Naive B cell (primary cell): Measurements from ENCODE around the gene APP. TPM values are rescaled to one million over a fixed set of nuclear protein-coding genes. Genes with fewer than 3 reads are reported as not detected.

ENCODE experiments used
- ATAC-seq, 2 donors: fragments of 150-1000 bp; cut with Tn5 transposase; 2 replicates each; pipeline ENCODE4 v1.10.0; 2021; ENCODE audit warnings: low read depth in 2 of 2, mild to moderate bottlenecking in 2 of 2, moderate library complexity in 2 of 2
- DNase-seq: peaks from one replicate; pipeline ENCODE4 v3.0.0; 2022
- H3K27ac Mint-ChIP-seq, 6 donors: one replicate each; pipeline ENCODE4 v1.8.0; 2020 to 2022; ENCODE audit warnings: mild to moderate bottlenecking in 6 of 6, mixed read lengths in 6 of 6, moderate library complexity in 5 of 6, inconsistent platforms in 2 of 6
- H3K27me3 Mint-ChIP-seq, 3 donors: one replicate each; pipeline ENCODE4 v1.8.0; 2021 to 2022; ENCODE audit warnings: mixed read lengths in 3 of 3, mild to moderate bottlenecking in 1 of 3
- H3K36me3 Mint-ChIP-seq, 2 donors: one replicate each; pipeline ENCODE4 v1.8.0; 2020 to 2022; ENCODE audit warnings: mixed read lengths in 2 of 2, inconsistent platforms in 1 of 2, mild to moderate bottlenecking in 1 of 2
- H3K4me1 Mint-ChIP-seq, 3 donors: one replicate each; pipeline ENCODE4 v1.8.0; 2020 to 2022; ENCODE audit warnings: mixed read lengths in 3 of 3, inconsistent platforms in 1 of 3, mild to moderate bottlenecking in 1 of 3, moderate library complexity in 1 of 3
- H3K4me3 Mint-ChIP-seq, 8 donors: one replicate each; pipeline ENCODE4 v1.8.0; 2020 to 2022; ENCODE audit warnings: mild to moderate bottlenecking in 8 of 8, mixed read lengths in 8 of 8, moderate library complexity in 8 of 8, inconsistent platforms in 2 of 8
- H3K9me3 Mint-ChIP-seq, 7 donors: one replicate each; pipeline ENCODE4 v1.8.0; 2020 to 2022; ENCODE audit warnings: mixed read lengths in 7 of 7, mild to moderate bottlenecking in 5 of 7, inconsistent platforms in 2 of 7, moderate library complexity in 1 of 7
- polyA plus RNA-seq, 6 donors: library from polyadenylated mRNA; unstranded; fragments of 300-500 nt; fragmentation: Illumina TruSeq; gene quantifications; one replicate each; pipeline ENCODE4 v1.2.3, GENCODE V29; 2021; ENCODE audit warnings: low read depth in 6 of 6

Gene APP
- polyA plus RNA-seq, 6 donors from 2014 or later, result 20.0 to 40.2 (median 30.7) TPM

DNA sequence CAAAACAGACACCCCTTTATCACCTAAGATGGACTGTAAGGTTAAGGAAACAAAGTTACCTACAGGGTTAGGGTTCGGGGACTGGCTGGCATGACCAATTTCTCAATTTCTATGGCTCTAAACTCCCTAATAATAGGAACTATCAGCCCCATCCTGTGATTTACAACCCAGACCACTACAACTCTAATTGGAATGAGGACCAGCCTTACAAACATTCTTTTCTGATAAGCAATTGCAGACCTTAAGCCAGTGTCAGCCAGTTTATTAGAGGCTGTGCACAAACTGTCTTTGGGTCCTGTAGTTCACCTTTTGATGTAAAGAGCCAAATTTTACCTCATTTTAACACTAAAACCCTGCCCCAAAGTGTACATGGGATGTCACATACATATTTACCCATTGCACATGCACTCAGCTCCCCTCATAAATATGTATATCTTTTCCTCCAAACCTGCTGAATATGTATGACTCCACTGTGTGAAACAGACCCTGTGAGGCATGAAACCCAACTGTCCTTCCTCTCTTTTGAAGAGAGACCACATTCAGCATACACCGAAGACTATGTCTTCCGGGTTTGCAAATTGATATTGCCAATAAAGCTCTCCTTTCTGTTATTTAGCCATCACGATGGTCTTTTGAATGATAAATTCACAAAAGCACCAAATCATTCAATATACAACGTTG lies 7.3 kb upstream of the APP start:
- Mint-ChIP-seq H3K27ac (no peak overlapping the region), H3K9me3 (peaks cover 0 to 2% (median 0%) of the 10 kb centered on the region in 7 donors), H3K27me3 (peaks cover 16 to 27% (median 18%) of the 10 kb centered on the region in 3 donors), H3K4me1 (peaks cover 5 to 7% (median 6%) of the 10 kb centered on the region in 3 donors), H3K36me3 (no peaks in the 10 kb centered on the region), H3K4me3 (peak overlapping the region in 1 of 8 donors; percentile 25)
- no peak for DNase-seq
- peak; percentile 55 to 67 for ATAC-seq

DNA sequence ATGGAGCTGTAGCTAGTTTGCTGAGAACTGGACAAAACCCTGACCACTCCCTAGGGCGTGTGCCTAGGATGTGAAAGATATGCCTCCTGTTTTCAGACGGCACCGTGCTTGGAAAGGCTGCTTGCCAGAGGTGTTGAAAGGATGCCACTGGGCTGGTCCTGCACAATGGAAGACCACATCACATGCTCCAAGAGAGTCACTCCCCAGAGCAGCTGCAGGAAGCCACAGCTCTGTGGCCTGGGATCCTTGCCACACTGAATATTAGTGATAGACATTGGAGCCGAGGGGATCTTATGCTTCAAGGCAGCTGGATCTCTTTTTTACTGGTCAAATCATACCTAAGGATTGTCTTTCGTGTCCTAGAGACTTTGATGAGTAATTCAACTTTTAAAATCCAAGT lies 6.6 kb upstream of the APP start:
- no peak for ATAC-seq
- Mint-ChIP-seq H3K4me3 (no peak overlapping the region), H3K36me3 (no peaks in the 10 kb centered on the region), H3K27me3 (peaks cover 16 to 27% (median 18%) of the 10 kb centered on the region in 3 donors), H3K4me1 (peaks cover 5 to 7% (median 6%) of the 10 kb centered on the region in 3 donors), H3K9me3 (peaks cover 0 to 2% (median 0%) of the 10 kb centered on the region in 7 donors), H3K27ac (no peak overlapping the region)
- DNase-seq, result no peak

DNA sequence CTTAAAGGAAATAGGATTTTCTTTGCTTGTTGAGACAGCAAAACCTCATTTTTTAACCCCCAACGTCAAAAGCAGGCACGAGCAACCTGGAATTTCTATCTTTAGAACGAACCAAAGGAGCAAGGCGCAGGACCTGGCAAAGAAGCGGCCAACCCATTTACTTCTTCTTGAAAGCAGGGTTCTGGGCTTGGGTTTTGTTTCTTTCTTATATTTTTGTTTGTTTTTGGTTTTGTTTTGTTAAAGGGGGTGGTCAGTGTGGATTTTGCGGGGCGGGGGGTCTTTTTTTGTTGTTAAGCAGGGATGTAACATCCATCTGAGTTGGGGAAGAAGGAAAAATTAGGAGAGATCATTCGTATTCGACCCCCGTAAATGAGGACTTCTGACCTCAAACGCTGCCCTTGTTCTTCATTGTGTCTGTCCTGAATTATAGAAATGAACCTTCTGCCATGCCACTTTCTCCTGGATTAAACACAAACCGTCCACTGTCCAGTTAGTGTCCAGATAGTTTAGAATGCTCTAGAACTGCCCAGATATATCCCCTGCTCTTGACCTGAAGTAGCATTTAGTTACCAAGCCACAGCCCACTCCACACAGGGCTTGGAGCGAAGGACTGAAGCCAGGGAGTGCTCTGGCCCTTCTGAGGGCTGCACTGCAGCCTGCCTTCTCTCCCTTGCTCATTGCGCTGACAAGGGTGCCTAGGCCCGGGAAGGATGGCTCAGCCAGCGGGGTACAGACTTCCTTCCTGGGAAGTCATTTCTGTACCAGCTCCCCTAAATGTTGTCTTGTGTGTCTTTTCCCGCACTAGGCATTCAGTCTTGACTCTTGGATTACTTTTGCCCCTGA lies 909 bp upstream of the APP start:
- Mint-ChIP-seq H3K27me3 (peaks cover 6 to 26% (median 8%) of the 10 kb centered on the region in 3 donors), H3K27ac (peak overlapping the region in 5 of 6 donors; percentile 31 to 62 (median 47)), H3K4me3 (peak overlapping the region; percentile 90 to 99 (median 94)), H3K36me3 (no peaks in the 10 kb centered on the region), H3K4me1 (peaks cover 4 to 33% (median 17%) of the 10 kb centered on the region in 3 donors), H3K9me3 (no peaks in the 10 kb centered on the region)
- no peak for ATAC-seq
- no peak for DNase-seq

DNA sequence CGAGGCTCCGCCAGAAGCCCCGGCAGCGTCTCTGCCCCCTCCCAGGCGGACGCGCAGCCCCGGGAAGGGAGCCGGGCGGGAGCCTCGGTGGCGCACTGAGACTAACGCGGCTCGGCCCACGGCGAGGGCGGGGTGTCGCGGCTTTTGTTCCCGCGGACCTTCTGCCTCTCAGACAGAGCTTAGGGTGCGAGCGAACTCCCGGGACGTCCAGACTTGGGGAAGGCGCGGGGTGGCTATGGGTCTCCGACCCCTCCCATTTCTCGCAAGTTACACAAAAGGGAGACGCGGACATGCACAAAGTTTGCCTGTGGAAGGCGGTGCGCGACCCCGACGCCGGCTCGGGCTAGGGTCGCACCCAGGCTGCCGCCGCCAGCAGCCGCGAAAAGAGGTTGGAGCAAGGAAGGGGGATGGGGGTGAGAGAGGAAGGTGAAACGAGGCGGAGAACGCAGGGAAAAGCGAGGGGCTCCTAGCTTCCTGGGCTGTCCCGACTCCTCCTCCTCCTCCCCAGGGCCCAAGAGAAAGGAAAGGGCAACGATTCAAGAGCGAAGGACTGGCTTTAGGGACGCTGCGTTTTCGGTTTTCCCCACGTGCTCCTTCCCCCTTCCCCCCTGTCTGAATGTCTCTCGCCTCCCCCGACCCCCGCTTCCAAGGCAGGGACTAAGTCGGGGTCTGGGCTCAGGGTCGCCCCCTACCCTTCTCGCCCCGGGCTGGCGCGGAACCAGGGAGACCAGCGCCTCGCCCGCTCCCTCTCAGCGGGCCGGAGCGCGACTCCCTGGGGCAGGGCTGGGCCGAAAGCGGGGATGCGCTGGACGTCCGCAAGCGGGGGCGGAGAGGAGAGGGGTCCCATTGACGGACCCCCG lies 729 bp downstream of the APP start:
- H3K4me1 Mint-ChIP-seq, result peaks cover 4 to 34% (median 17%) of the 10 kb centered on the region in 3 donors
- DNase-seq, result peak; percentile 29
- no peaks in the 10 kb centered on the region for H3K9me3 Mint-ChIP-seq
- peaks cover 4 to 16% (median 6%) of the 10 kb centered on the region in 3 donors for H3K27me3 Mint-ChIP-seq
- ATAC-seq, result peak; percentile 30 to 34
- peak overlapping the region; percentile 91 to 99 (median 96) for H3K4me3 Mint-ChIP-seq
- H3K36me3 Mint-ChIP-seq, result no peaks in the 10 kb centered on the region
- peak overlapping the region in 4 of 6 donors; percentile 47 to 92 (median 84) for H3K27ac Mint-ChIP-seq

DNA sequence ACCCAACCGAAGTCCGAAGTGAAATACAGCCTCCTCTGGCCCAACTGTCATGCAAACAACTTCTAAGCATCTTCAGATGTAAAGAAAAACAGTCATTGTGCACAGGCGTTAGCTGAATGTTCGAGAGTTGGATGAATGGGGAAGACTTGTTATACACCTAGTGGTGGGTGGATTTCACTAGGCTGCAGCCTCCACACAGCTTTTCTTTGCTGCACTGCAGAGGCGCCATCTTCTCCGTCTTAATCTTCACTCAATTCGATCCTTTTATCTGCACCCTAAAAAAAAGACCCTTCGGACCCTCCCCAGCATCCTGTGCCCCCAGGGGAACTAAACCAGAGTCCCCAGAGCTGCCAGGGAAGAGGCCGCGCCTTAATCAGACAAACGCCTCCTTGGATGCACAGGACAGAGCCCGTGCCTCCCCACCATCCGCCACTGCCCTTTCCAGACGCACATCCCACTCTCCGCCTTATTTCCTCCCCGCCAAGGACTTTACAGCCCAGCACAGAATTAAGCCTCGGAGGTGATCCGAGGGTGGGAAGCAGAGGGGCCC lies 1.4 kb downstream of the APP start:
- Mint-ChIP-seq H3K36me3 (no peaks in the 10 kb centered on the region), H3K27me3 (peaks cover 4 to 15% (median 6%) of the 10 kb centered on the region in 3 donors), H3K27ac (peak overlapping the region in 5 of 6 donors; percentile 61 to 96 (median 86)), H3K9me3 (no peaks in the 10 kb centered on the region), H3K4me3 (peak overlapping the region; percentile 91 to 99 (median 96)), H3K4me1 (peaks cover 4 to 34% (median 17%) of the 10 kb centered on the region in 3 donors)
- DNase-seq (peak; percentile 53), ATAC-seq (peak; percentile 48 to 59)

DNA sequence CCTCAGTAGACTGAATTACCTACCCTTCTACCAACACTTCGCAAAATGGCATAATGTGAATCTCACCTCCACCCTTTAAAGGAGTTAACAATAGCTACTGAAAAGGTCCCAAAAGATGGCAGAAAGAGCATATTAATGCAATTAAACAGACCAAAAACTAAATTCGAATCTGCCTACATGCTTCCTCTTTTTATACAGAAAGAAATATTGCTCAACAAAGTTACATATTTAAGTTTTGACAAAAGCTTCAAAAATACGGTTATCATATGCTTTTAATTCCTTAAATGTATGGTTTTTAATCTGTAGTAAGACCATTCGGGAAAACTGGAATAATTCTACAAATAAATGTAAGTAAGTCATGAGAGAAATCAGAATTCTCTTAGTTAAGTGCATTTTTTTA lies 2.2 kb downstream of the APP start:
- no peaks in the 10 kb centered on the region for H3K9me3 Mint-ChIP-seq
- peaks cover 4 to 34% (median 17%) of the 10 kb centered on the region in 3 donors for H3K4me1 Mint-ChIP-seq
- peaks cover 4 to 9% (median 6%) of the 10 kb centered on the region in 3 donors for H3K27me3 Mint-ChIP-seq
- peak overlapping the region in 1 of 6 donors; percentile 11 for H3K27ac Mint-ChIP-seq
- H3K4me3 Mint-ChIP-seq, result peak overlapping the region in 7 of 8 donors; percentile 91 to 99 (median 96)
- ATAC-seq (no peak), DNase-seq (no peak)
- H3K36me3 Mint-ChIP-seq, result no peaks in the 10 kb centered on the region

DNA sequence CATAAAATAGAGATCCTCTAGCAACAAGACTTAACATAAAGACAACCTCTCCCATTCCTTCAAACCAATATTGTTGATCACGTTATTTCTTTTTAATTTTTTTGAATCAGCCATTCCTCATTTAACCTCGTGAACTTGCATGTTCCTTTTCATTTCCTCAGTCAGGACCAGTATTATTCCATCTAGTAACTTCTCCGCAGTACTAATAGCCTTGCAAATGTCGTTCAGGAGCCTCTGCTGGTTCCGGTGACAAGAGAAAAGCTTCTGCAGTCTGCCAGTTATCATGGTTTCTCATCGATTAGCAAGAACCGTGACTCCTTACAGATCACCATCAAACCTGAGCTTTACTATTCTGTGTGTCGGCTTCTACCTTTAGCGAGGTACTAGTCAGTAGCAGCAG lies 3.0 kb downstream of the APP start:
- H3K9me3 Mint-ChIP-seq, result no peaks in the 10 kb centered on the region
- no peak for DNase-seq
- H3K4me3 Mint-ChIP-seq, result peak overlapping the region in 1 of 8 donors; percentile 99
- ATAC-seq, result no peak
- no peaks in the 10 kb centered on the region for H3K36me3 Mint-ChIP-seq
- peaks cover 4 to 34% (median 17%) of the 10 kb centered on the region in 3 donors for H3K4me1 Mint-ChIP-seq
- H3K27me3 Mint-ChIP-seq, result peaks cover 4 to 8% (median 6%) of the 10 kb centered on the region in 3 donors
- H3K27ac Mint-ChIP-seq, result no peak overlapping the region

DNA sequence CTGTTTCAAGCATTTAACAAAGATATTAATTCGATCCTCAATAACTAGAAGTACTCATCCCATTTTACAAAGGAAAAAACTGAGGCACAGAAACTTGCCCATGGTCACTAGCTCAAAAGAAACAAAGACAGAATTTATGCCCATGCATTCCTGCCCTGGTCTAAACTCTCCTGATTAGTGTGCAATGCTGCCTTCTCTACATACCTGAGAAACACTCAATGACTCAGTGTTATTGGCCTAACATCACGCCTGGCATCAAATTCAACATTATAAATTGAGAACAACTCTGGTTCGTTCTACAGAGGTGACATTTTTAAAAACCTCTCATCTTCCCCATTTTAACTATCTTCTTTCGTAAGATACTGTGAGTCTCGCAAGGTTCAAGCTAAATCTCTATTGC lies 5.2 kb downstream of the APP start:
- Mint-ChIP-seq H3K4me1 (peaks cover 8 to 30% (median 13%) of the 10 kb centered on the region in 3 donors), H3K36me3 (no peaks in the 10 kb centered on the region), H3K9me3 (no peaks in the 10 kb centered on the region), H3K27ac (no peak overlapping the region), H3K4me3 (no peak overlapping the region), H3K27me3 (no peaks in the 10 kb centered on the region)
- DNase-seq (no peak), ATAC-seq (no peak)

DNA sequence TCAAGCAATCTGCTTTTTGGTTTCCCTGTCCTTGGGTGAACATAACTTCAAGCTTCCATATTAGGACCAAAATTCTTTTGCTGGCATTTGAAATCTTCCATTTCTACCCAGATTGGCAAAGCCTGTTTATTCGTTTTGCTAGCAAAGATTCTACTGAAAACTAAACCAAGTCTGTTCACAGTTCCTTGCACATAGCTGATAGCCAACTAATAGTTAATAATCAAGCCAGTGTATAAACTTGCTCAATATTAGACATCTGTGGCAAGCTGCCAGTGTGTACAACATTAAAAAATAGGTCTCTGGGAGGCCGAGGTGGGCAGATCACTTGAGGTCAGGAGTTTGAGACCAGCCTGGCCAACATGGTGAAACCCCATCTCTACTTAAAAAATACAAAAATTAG lies 6.3 kb downstream of the APP start:
- H3K4me3 Mint-ChIP-seq, result no peak overlapping the region
- H3K27ac Mint-ChIP-seq, result no peak overlapping the region
- ATAC-seq (no peak), DNase-seq (no peak)
- no peaks in the 10 kb centered on the region for H3K36me3 Mint-ChIP-seq
- no peaks in the 10 kb centered on the region for H3K9me3 Mint-ChIP-seq
- H3K27me3 Mint-ChIP-seq, result no peaks in the 10 kb centered on the region
- peaks cover 8 to 30% (median 20%) of the 10 kb centered on the region in 3 donors for H3K4me1 Mint-ChIP-seq

DNA sequence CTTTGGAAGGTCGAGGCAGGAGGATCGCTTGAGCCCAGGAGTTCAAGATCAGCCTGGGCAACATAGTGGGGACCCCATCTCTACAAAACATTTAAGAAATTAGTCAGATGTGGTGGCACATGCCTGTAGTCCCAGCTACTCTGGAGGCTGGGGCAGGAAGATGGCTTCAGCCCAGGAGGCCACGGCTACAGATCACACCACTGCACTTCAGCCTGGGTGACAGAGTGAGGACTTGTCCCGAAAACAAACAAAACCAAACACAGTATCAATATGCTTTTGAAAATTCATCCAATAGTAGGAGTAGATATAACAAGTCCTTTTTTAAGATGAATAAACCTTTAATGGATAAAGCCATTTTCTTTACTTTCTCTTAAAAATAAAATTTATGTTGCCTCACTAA lies 8.5 kb downstream of the APP start:
- Mint-ChIP-seq H3K9me3 (no peaks in the 10 kb centered on the region), H3K4me3 (no peak overlapping the region), H3K27ac (no peak overlapping the region), H3K27me3 (no peaks in the 10 kb centered on the region), H3K36me3 (no peaks in the 10 kb centered on the region), H3K4me1 (peaks cover 17 to 30% (median 26%) of the 10 kb centered on the region in 3 donors)
- ATAC-seq (no peak), DNase-seq (no peak)

DNA sequence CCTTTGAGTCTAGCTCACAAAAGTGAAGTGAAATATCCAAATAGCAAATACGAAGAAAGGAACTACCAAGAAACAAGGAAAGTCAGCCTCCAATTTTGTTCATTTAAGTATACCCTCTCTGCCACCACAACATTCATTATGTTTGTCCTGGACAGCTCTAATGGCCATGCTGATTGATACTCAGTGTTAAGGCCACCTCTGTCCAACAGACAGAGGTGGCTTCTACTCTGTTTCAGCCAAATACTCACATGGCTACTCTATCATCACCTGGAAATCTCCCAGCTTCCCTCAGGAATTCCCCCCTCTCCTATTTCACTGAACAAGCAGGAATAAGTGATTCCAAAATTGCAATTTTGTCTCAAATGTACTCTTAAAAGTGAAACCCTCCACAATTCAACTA lies 10.7 kb downstream of the APP start:
- no peak for DNase-seq
- peaks cover 17 to 33% (median 24%) of the 10 kb centered on the region in 3 donors for H3K4me1 Mint-ChIP-seq
- no peak overlapping the region for H3K4me3 Mint-ChIP-seq
- no peaks in the 10 kb centered on the region for H3K36me3 Mint-ChIP-seq
- peak overlapping the region in 1 of 6 donors; percentile 59 for H3K27ac Mint-ChIP-seq
- no peaks in the 10 kb centered on the region for H3K27me3 Mint-ChIP-seq
- no peaks in the 10 kb centered on the region for H3K9me3 Mint-ChIP-seq
- no peak for ATAC-seq

DNA sequence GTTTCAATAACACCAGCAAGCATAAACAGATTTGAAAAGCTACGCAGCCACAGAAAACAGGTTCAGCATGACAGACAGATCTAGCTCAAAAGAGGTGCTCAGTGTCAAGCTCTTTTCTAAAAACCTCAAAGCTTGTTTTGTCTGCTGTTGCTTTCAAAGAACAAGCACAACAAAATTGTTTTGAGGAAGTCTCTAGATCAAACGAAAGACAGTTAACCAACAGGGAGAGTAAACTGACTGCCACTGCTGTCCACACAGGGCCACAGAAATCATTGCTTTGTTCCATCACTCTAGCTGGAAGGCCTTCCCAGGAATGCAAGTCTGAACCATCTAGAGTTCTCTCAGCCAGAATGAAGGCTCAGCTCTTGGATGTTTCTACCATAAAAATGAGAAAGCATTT lies 12.8 kb downstream of the APP start:
- H3K27ac Mint-ChIP-seq, result peak overlapping the region in 3 of 6 donors; percentile 8 to 57 (median 30)
- peaks cover 0 to under 1% of the 10 kb centered on the region in 2 donors for H3K36me3 Mint-ChIP-seq
- ATAC-seq, result no peak
- H3K4me1 Mint-ChIP-seq, result peaks cover 17 to 33% (median 26%) of the 10 kb centered on the region in 3 donors
- H3K9me3 Mint-ChIP-seq, result no peaks in the 10 kb centered on the region
- no peak overlapping the region for H3K4me3 Mint-ChIP-seq
- DNase-seq, result no peak
- H3K27me3 Mint-ChIP-seq, result no peaks in the 10 kb centered on the region

DNA sequence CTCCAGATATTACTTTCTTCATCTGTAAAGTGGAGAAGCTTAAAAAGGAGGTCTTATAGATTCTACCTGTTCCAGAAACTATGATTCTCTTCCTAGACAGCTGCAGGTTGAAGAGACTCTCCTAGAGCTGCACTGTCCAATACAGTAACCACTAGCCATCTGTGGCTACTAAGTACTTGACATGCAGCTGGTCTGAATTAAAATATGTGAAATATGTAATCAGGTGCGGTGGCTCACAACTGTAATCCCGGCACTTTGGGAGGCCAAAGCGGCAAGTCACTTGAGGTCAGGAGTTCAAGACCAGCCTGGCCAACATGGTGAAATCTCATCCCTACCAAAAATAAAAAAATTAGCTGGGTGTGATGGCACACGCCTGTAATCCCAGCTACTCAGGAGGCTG lies 15.8 kb downstream of the APP start:
- Mint-ChIP-seq H3K36me3 (peaks cover 0 to 4% of the 10 kb centered on the region in 2 donors), H3K27ac (no peak overlapping the region), H3K4me1 (peaks cover 13 to 28% (median 23%) of the 10 kb centered on the region in 3 donors), H3K9me3 (no peaks in the 10 kb centered on the region), H3K4me3 (no peak overlapping the region), H3K27me3 (no peaks in the 10 kb centered on the region)
- DNase-seq (no peak), ATAC-seq (no peak)
